ENCODE measurements around the gene GATAD1.

DNA sequence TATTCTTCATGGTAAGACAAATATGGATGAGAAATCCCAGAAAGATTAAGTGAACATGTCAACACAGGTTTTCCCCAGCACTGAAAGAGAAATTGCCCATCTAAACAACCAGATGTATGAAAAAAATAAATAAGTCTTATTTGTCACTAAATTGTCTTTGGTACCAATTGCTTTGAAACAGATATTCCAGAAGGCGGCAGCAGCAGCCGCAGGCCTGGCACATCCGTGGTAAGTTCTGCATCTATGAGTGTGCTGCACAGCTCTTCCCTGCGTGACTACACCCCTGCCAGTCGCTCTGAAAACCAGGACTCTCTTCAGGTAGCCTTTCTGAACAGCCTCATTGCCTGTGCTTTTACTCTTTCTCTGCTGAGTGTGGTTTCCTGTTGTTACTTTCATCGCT is 49.7 kb upstream of the GATAD1 start:
- TF ChIP-seq, protein P1, sequence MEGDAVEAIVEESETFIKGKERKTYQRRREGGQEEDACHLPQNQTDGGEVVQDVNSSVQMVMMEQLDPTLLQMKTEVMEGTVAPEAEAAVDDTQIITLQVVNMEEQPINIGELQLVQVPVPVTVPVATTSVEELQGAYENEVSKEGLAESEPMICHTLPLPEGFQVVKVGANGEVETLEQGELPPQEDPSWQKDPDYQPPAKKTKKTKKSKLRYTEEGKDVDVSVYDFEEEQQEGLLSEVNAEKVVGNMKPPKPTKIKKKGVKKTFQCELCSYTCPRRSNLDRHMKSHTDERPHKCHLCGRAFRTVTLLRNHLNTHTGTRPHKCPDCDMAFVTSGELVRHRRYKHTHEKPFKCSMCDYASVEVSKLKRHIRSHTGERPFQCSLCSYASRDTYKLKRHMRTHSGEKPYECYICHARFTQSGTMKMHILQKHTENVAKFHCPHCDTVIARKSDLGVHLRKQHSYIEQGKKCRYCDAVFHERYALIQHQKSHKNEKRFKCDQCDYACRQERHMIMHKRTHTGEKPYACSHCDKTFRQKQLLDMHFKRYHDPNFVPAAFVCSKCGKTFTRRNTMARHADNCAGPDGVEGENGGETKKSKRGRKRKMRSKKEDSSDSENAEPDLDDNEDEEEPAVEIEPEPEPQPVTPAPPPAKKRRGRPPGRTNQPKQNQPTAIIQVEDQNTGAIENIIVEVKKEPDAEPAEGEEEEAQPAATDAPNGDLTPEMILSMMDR (IDR thresholded peaks at IDR 0.05; ENCODE audit: insufficient read depth, low read length, poor library complexity, severe bottlenecking) = no peak
- TF ChIP-seq EZH2phosphoT487 (conservative IDR thresholded peaks at IDR 0.05; ENCODE audit: low read length) = no peak
